GM19463 (cell line): ENCODE data around the gene MILR1.
"Not testable (repeated sequence)": the region's sequence is repeated elsewhere in the genome, so short reads cannot be mapped to it uniquely, and the experiment has no call there.

Source experiments
- ATAC-seq: cut with Tn5 transposase; IDR thresholded peaks from one replicate; pipeline ENCODE4 v1.9.1; 2021; ENCODE audit warnings: mild to moderate bottlenecking, moderate library complexity; ENCODE audit not compliant: unreplicated experiment

The MILR1 gene

GRCh38 chr17:64448665-64449512 lies at the start of gene MILR1:
Gene MILR1 (plus strand): TSS chr17:64449115. CDS start chr17:64449169, 54 bp downstream.
- ATAC-seq, result no peak

- ATAC-seq, result no peak
These were observed 49.2 kb upstream of the MILR1 start for GRCh38 chr17:64399767-64400156.

GRCh38 chr17:64400642-64401041 lies 48.3 kb upstream of the MILR1 start:
- ATAC-seq, result no peak

- no peak for ATAC-seq
These were observed 47.6 kb upstream of the MILR1 start for GRCh38 chr17:64401244-64401860.

- ATAC-seq, result no peak
These were observed 47.0 kb upstream of the MILR1 start for GRCh38 chr17:64401941-64402340.

GRCh38 chr17:64402469-64402868 lies 46.4 kb upstream of the MILR1 start:
- ATAC-seq, result no peak

GRCh38 chr17:64403881-64404460 lies 44.9 kb upstream of the MILR1 start:
- no peak for ATAC-seq

- no peak for ATAC-seq
These were observed 42.4 kb upstream of the MILR1 start for GRCh38 chr17:64406321-64407200.

GRCh38 chr17:64410750-64411490 lies 38.0 kb upstream of the MILR1 start:
- ATAC-seq, result no peak

- no peak for ATAC-seq
These were observed 36.7 kb upstream of the MILR1 start for GRCh38 chr17:64411999-64412771.

- ATAC-seq, result no peak
These were observed 36.0 kb upstream of the MILR1 start for GRCh38 chr17:64412944-64413381.

- ATAC-seq, result peak; percentile 66
These were observed 35.4 kb upstream of the MILR1 start for GRCh38 chr17:64413513-64413912.

GRCh38 chr17:64418506-64419339 lies 30.2 kb upstream of the MILR1 start:
- ATAC-seq, result no peak

GRCh38 chr17:64420143-64420670 lies 28.7 kb upstream of the MILR1 start:
- no peak for ATAC-seq

- not testable (repeated sequence) for ATAC-seq
These were observed 26.8 kb upstream of the MILR1 start for GRCh38 chr17:64422121-64422520.

- ATAC-seq, result no peak
These were observed 25.0 kb upstream of the MILR1 start for GRCh38 chr17:64423881-64424280.

GRCh38 chr17:64424324-64424849 lies 24.5 kb upstream of the MILR1 start:
- ATAC-seq, result no peak

GRCh38 chr17:64425191-64425590 lies 23.7 kb upstream of the MILR1 start:
- ATAC-seq, result no peak
